MV-4-11 (cell line): ENCODE data around the gene IL18BP.

ENCODE experiments used
- DNase-seq: peaks from one replicate; lab custom pipeline; 2025; lab: John Stamatoyannopoulos, UW

The IL18BP gene

GRCh38 chr11:72045849-72046248 is 47.1 kb downstream of the IL18BP start:
- DNase-seq = no peak

DNA sequence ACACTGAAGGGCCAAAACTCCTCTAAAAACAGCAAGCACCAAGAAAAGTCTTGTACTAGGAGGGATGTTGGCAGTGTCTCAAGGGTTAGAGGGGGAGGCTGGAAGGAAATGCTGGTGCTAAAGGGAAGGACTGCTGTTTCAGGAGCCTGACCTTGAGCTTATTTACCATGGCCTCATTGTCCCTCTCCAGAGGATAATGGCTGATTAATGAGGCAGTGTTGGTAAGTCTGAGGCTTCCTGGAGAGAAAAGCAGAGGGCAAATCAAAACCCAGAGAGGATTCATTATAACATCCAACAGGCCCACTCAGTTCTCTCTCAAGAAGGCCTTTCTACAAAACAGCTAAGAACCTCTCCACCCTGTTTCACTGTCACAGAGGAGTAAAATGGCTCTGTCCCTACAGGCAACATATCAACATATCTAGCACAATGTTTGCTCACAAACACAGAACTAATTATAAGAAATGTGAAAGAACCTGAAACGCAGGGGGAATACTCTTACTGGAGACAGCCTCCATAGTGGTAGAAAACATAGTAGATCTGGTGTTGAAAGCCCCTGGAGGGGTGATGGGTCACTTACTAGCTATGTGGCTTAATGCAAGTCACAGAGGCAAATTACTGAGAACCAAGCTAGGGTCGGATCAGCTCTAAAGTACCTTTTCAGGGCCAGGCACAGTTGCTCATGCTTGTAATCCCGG is 50.2 kb downstream of the IL18BP start:
- DNase-seq = no peak
